GM12878 (cell line): ENCODE measurements around the gene RIPK4. TPM values are rescaled to one million over a fixed set of nuclear protein-coding genes. Genes with fewer than 3 reads are reported as not detected.

Source experiments
- ATAC-seq: fragments of 200-7000 bp; cut with Tn5 transposase; 3 replicates; pipeline ENCODE4 v1.9.1; 2020; ENCODE audit warnings: mild to moderate bottlenecking, moderate library complexity
- BruUV-seq: library from RNA; stranded (reverse); fragments of 400-500 nt; replicated peaks from 2 replicates; lab custom pipeline; 2021; lab: Mats Ljungman, UMichigan
- CTCF ChIA-PET: fragments of 300-600 bp; sonication (Branson Sonifier 250); formaldehyde crosslinking; extraction: SDS; loops from one replicate; lab custom pipeline; 2021; ENCODE audit warnings: inconsistent platforms; lab: Yijun Ruan, JAX
- POLR2A ChIA-PET: fragments of 350-600 bp; formaldehyde crosslinking; extraction: SDS; loops from one replicate; lab custom pipeline; 2021; ENCODE audit warnings: inconsistent platforms; lab: Charles Lee
- RAD21 ChIA-PET: fragments of 300-600 bp; sonication (Branson Sonifier 250); formaldehyde crosslinking; loops from one replicate; lab custom pipeline; 2023; ENCODE audit warnings: antibody characterized with exemption; ENCODE audit not compliant: unreplicated experiment; lab: Charles Lee
- SMC1A ChIA-PET: fragments of 300-600 bp; sonication (Branson Sonifier 250); formaldehyde crosslinking; loops from one replicate; lab custom pipeline; 2023; ENCODE audit not compliant: unreplicated experiment, uncharacterized antibody; lab: Charles Lee
- DNase-seq: peaks from one replicate; pipeline ENCODE4 v3.0.0-alpha.2; 2011; ENCODE audit warnings: low read depth, low spot score
- FAIRE-seq: peaks from 3 replicates; lab custom pipeline; 2011; peaks lifted over from hg19 to GRCh38; lab: Jason Lieb, UNC
- H2AFZ ChIP-seq: 2 replicates; pipeline ENCODE4 v1.6.0; 2011; ENCODE audit warnings: low read depth, low read length, control low read depth; ENCODE audit not compliant: control insufficient read depth
- H3K27ac ChIP-seq: 2 replicates; pipeline ENCODE4 v1.5.1; 2011; ENCODE audit warnings: control low read depth; ENCODE audit not compliant: control insufficient read depth, insufficient read depth
- H3K27me3 ChIP-seq, 2 experiments: replicated peaks in 1 of 2; 2 replicates each; pipeline versions ENCODE4 v1.6.0 to v1.6.1; 2011; ENCODE audit warnings: low read length in 1 of 2; ENCODE audit not compliant: control insufficient read depth in 2 of 2, insufficient read depth in 2 of 2
- H3K36me3 ChIP-seq, 2 experiments: 2 replicates each; pipeline ENCODE4 v1.5.1; 2011; ENCODE audit warnings: low read length in 1 of 2; ENCODE audit not compliant: control insufficient read depth in 2 of 2, insufficient read depth in 2 of 2
- H3K4me1 ChIP-seq: 2 replicates; pipeline ENCODE4 v1.6.1; 2011; ENCODE audit warnings: mild to moderate bottlenecking, low read length, moderate library complexity, mixed read lengths; ENCODE audit not compliant: control insufficient read depth, insufficient read depth
- H3K4me2 ChIP-seq: 2 replicates; pipeline ENCODE4 v1.6.0; 2011; ENCODE audit warnings: control low read depth; ENCODE audit not compliant: control insufficient read depth, insufficient read depth
- H3K4me3 ChIP-seq: fragments of 200-600 bp; sonication (generic); 2 replicates; pipeline ENCODE4 v1.5.1; 2016
- H3K79me2 ChIP-seq: 2 replicates; pipeline ENCODE4 v1.6.0; 2011; ENCODE audit warnings: low read length; ENCODE audit not compliant: control insufficient read depth, insufficient read depth
- H3K9ac ChIP-seq: 2 replicates; pipeline ENCODE4 v1.8.0; 2011; ENCODE audit warnings: low read length, control low read depth, mixed read lengths; ENCODE audit not compliant: control insufficient read depth, insufficient read depth
- H3K9me3 ChIP-seq: replicated peaks from 3 replicates; pipeline ENCODE4 v1.5.1; 2011; ENCODE audit warnings: mild to moderate bottlenecking, low read length; ENCODE audit not compliant: control insufficient read depth, insufficient read depth
- H4K20me1 ChIP-seq: 2 replicates; pipeline ENCODE4 v1.6.0; 2011; ENCODE audit not compliant: control insufficient read depth, insufficient read depth
- CBX5 ChIP-seq: sonication (generic); IDR thresholded peaks from 2 replicates; pipeline ENCODE4 v1.6.1; 2016; ENCODE audit warnings: low read depth, moderate library complexity, mild to moderate bottlenecking, inconsistent platforms
- DPF2 ChIP-seq: fragments of 450-650 bp; IDR thresholded peaks from 2 replicates; pipeline ENCODE4 v1.6.1; 2017; ENCODE audit warnings: mild to moderate bottlenecking
- IRF4 ChIP-seq: IDR thresholded peaks from 2 replicates; pipeline ENCODE4 v1.6.1; 2011; ENCODE audit warnings: low read depth, low read length
- MTA2 ChIP-seq: fragments of 450-650 bp; IDR thresholded peaks from 2 replicates; pipeline ENCODE4 v1.6.1; 2016; ENCODE audit warnings: low read depth, mild to moderate bottlenecking, moderate library complexity
- NFXL1 ChIP-seq: fragments of 450-650 bp; IDR thresholded peaks from 2 replicates; pipeline ENCODE4 v1.6.1; 2017; ENCODE audit warnings: antibody characterized with exemption, mild to moderate bottlenecking, borderline replicate concordance
- NR2C2 ChIP-seq: IDR thresholded peaks from 2 replicates; pipeline ENCODE4 v1.6.1; 2011; ENCODE audit warnings: borderline replicate concordance, low read depth; ENCODE audit not compliant: control insufficient read depth, insufficient read length
- PAX8 ChIP-seq: fragments of 450-650 bp; IDR thresholded peaks from 2 replicates; pipeline ENCODE4 v1.6.1; 2017; ENCODE audit warnings: mild to moderate bottlenecking, moderate library complexity
- POLR2AphosphoS2 ChIP-seq: IDR thresholded peaks from 2 replicates; pipeline ENCODE4 v1.6.1; 2011; ENCODE audit warnings: low read depth, mild to moderate bottlenecking, low read length, improper control_type of control experiment, moderate library complexity
- RFX5 ChIP-seq: IDR thresholded peaks from 2 replicates; pipeline ENCODE4 v1.6.1; 2011; ENCODE audit warnings: low read depth, low read length, improper control_type of control experiment
- SIX5 ChIP-seq: IDR thresholded peaks from 2 replicates; pipeline ENCODE4 v1.6.1; 2011; ENCODE audit warnings: mild to moderate bottlenecking, low read depth, low read length, moderate library complexity; ENCODE audit not compliant: severe bottlenecking
- SP1 ChIP-seq: IDR thresholded peaks from one replicate; pipeline ENCODE4 v1.6.1; 2011; ENCODE audit warnings: low read depth, low read length
- TBL1XR1 ChIP-seq: IDR thresholded peaks from 2 replicates; pipeline ENCODE4 v1.6.1; 2012; ENCODE audit warnings: low read depth, low read length, improper control_type of control experiment
- TCF7 ChIP-seq: IDR thresholded peaks from 2 replicates; pipeline ENCODE4 v1.6.1; 2014; ENCODE audit warnings: antibody characterized with exemption, borderline replicate concordance
- WRNIP1 ChIP-seq: IDR thresholded peaks from 2 replicates; pipeline ENCODE4 v1.6.1; 2011; ENCODE audit warnings: low read depth, low read length, improper control_type of control experiment, borderline replicate concordance
- ZNF207 ChIP-seq: fragments of 450-650 bp; IDR thresholded peaks from 2 replicates; pipeline ENCODE4 v1.6.1; 2014; ENCODE audit warnings: antibody characterized with exemption, mild to moderate bottlenecking, borderline replicate concordance
- ZNF384 ChIP-seq: IDR thresholded peaks from 2 replicates; pipeline ENCODE4 v1.6.1; 2012; ENCODE audit warnings: low read depth, mild to moderate bottlenecking, low read length, improper control_type of control experiment, borderline replicate concordance
- ZNF622 ChIP-seq: fragments of 450-650 bp; IDR thresholded peaks from 2 replicates; pipeline ENCODE4 v1.6.1; 2017; ENCODE audit warnings: mild to moderate bottlenecking, inconsistent platforms
- ZZZ3 ChIP-seq: IDR thresholded peaks from 2 replicates; pipeline ENCODE4 v1.6.1; 2011; ENCODE audit warnings: low read depth; ENCODE audit not compliant: control insufficient read depth, insufficient read length
- WGBS: methylation state at CpG from one replicate; pipeline ENCODE4 v1.1.6; 2016; ENCODE audit warnings: low lambda C conversion rate; ENCODE audit not compliant: insufficient replicate concordance, insufficient coverage; ENCODE audit errors: missing lambda C conversion rate; 5-methylcytosine and 5-hydroxymethylcytosine counted together
- in situ Hi-C: fragments of 300-500 bp; cut with MboI; formaldehyde crosslinking; loops from 9 replicates; pipeline ENCODE4 v1.14.3; 2018; ENCODE audit warnings: mixed read lengths
- intact Hi-C: fragments of 100-400 bp; cut with micrococcal nuclease; formaldehyde crosslinking; loops from one replicate; pipeline ENCODE4 v1.14.2; 2022; ENCODE audit not compliant: unreplicated experiment
- polyA plus RNA-seq, 11 experiments: library from polyadenylated mRNA; depleted of rRNA in 4 of 11; unstranded in 6 of 11; stranded (reverse) in 5 of 11; fragments of >200 nt; fragmentation: Nextera tagmentation in 4 of 11; fragmentation: Illumina TruSeq in 1 of 11; extraction: Ambion mirVana in 4 of 11; extraction: Trizol in 1 of 11; gene quantifications; 1 replicate in 1 of 11; 2 replicates in 10 of 11; pipeline versions ENCODE4 v1.2.1 to v1.2.3, GENCODE V29; 2011 to 2016; ENCODE audit warnings: inconsistent platforms in 2 of 11, missing spikeins in 2 of 11, low read depth in 1 of 11
- total RNA-seq, 4 experiments: library from RNA; depleted of rRNA in 3 of 4; stranded (reverse); fragments of >200 nt in 3 of 4; fragmentation: Illumina TruSeq in 1 of 4; extraction: Trizol in 1 of 4; gene quantifications; 2 replicates each; pipeline versions ENCODE4 v1.2.1 to v1.2.3, GENCODE V29; 2013 to 2021
- TF ChIP-seq, protein P1 (sequence below): fragments of 450-650 bp; IDR thresholded peaks from 2 replicates; pipeline ENCODE4 v1.6.1; 2016; ENCODE audit warnings: mild to moderate bottlenecking
- TF ChIP-seq, protein P2 (sequence below): IDR thresholded peaks from 2 replicates; pipeline ENCODE4 v1.6.1; 2011; ENCODE audit warnings: low read depth, low read length, improper control_type of control experiment, borderline replicate concordance

The RIPK4 gene
- total and polyA plus RNA-seq, 10 of the 15 experiments (the other 5 are each of a cell fraction or from before 2014, with no cell fraction given) = 0.05 TPM; not detected in 9

GRCh38 chr21:41774467-41775148, 7.8 kb upstream of the RIPK4 start (continued):
- TF ChIP-seq PAX8 = no peak
- TF ChIP-seq, all 136 proteins: peak for 0

DNA sequence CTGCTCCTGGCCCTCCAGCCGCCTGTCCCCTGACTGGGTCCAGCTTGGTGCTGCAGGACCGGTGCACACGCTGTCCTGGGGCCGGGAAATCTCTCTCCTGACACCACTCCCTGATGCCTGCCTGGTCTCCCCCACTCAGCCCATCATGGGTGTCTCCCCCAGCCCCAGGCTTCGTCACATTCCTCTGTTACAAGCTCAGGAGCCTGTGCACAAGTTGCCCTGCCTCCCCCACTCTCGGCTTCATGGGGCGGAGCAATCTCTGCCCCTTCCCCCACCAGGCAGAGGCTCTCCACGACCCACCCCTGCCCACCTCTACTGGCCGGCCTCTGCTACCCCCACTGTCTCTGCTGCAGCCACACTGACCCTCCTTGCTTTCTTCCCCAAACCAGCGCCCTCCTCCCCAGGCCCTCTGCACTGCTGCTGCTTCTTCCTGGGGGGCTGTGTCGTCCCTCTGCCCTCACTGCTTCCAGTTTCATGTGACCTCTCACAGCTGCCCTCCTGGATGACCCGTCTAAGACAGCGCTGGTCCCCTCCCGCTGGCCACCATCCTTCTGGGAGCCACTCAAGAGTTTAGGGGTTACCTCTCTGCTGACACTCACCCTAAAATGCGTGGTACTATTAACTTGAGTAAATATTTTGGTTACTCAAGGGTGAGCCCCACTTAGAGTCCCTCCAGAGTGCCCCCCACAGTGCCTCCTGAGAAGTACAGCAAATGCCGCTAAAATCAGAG, 5.7 kb upstream of the RIPK4 start:
- H3K4me2 ChIP-seq = no peak overlapping the region
- no peak overlapping the region for H3K4me3 ChIP-seq
- no peaks in the 10 kb centered on the region for H4K20me1 ChIP-seq
- H3K36me3 ChIP-seq = no peaks in the 10 kb centered on the region
- FAIRE-seq (no peak), DNase-seq (no peak), ATAC-seq (no peak)
- ChIA-PET POLR2A (no interaction called here), RAD21 (no interaction called here), CTCF (no interaction called here), SMC1A (interaction anchor here (1.0 kb wide), 1 partner anchor 156 kb away, joined by 3 read pairs; no protein-coding TSS in a partner anchor)
- no peak overlapping the region for H2AFZ ChIP-seq
- in situ Hi-C loops = no loop called here
- BruUV-seq = no TSS peak
- no peaks in the 10 kb centered on the region; the same call in 1 of the 3 replicates for H3K9me3 ChIP-seq
- intact Hi-C loops = no loop called here
- no peaks in the 10 kb centered on the region for H3K4me1 ChIP-seq
- no peaks in the 10 kb centered on the region for H3K79me2 ChIP-seq
- H3K9ac ChIP-seq = no peak overlapping the region
- TF ChIP-seq RFX5 (no peak), MTA2 (no peak), ZZZ3 (no peak), ZNF207 (no peak), NR2C2 (no peak), ZNF384 (no peak), SP1 (no peak), NFXL1 (no peak), CBX5 (no peak), TCF7 (no peak), DPF2 (no peak), WRNIP1 (no peak), TBL1XR1 (no peak), POLR2AphosphoS2 (no peak), ZNF622 (no peak), SIX5 (no peak), IRF4 (no peak)
- TF ChIP-seq, protein P1, sequence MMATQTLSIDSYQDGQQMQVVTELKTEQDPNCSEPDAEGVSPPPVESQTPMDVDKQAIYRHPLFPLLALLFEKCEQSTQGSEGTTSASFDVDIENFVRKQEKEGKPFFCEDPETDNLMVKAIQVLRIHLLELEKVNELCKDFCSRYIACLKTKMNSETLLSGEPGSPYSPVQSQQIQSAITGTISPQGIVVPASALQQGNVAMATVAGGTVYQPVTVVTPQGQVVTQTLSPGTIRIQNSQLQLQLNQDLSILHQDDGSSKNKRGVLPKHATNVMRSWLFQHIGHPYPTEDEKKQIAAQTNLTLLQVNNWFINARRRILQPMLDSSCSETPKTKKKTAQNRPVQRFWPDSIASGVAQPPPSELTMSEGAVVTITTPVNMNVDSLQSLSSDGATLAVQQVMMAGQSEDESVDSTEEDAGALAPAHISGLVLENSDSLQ = no peak
- TF ChIP-seq, protein P2, sequence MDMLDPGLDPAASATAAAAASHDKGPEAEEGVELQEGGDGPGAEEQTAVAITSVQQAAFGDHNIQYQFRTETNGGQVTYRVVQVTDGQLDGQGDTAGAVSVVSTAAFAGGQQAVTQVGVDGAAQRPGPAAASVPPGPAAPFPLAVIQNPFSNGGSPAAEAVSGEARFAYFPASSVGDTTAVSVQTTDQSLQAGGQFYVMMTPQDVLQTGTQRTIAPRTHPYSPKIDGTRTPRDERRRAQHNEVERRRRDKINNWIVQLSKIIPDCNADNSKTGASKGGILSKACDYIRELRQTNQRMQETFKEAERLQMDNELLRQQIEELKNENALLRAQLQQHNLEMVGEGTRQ = no peak
- WGBS = 16% methylated on average over 16 of the region's 16 CpGs
- no peak overlapping the region for H3K27ac ChIP-seq
- H3K27me3 ChIP-seq = peaks cover 7 to 19% of the 10 kb centered on the region in 2 experiments
